Measurements from ENCODE around the gene CEMIP.

The CEMIP gene

DNA sequence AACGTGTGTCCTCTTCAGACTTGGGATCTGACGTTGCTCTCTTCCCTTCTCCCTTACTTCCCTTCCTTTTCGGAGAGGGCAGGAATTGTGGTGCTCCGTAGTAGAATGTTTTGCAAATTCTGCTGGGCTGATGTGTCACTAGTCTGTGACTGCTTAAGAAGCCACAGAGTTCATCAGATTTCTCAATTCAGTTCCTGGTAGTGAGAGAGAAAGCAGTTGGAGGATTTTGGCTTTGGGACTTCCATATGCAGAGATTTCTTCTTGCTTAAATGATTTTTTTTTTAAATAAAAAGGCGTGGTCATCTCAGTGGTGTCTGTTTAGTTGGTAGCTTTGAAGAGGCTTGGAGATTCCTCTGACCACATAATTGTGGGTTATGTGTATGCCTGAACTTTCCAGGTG, 10.1 kb downstream of the CEMIP start:
- DNase-seq: no peak

DNA sequence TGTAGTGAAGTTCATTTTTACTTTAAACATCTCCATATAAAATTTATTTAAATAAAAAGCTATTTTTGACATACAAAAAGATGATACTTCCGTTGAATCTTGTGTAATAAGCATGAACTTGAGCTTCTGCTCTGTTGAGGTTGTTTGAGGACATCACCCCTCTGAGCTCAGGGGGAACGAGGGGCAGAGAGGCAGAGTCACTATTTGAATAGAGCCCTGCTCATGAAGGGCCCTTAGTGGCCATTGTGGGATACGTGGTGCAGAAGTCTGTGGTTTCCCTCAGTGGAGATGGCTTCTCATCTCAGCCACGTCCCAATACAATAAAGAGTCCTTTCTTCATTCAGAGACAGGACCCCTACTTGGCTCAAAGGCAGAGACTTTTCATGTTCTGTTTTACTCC, 10.6 kb downstream of the CEMIP start:
- DNase-seq: no peak

DNA sequence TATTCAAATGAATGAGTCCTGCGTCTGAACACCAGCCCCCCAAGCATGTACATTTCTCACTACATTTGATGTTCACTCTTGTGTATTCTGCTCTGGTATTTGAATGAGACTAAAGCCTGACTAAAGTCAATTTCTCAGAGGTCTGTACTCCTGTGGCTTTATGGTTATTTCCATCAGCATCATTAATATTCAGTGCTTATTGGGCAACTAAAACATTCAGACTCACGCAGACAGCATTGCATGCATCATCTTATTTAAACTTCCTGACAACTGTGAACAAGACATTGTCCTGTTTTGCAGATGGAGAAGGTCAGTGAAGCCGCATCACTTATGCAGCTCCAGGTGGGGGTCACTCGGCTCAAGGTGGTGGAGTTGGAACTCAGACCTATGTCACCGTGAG, 11.1 kb downstream of the CEMIP start:
- no peak for DNase-seq

DNA sequence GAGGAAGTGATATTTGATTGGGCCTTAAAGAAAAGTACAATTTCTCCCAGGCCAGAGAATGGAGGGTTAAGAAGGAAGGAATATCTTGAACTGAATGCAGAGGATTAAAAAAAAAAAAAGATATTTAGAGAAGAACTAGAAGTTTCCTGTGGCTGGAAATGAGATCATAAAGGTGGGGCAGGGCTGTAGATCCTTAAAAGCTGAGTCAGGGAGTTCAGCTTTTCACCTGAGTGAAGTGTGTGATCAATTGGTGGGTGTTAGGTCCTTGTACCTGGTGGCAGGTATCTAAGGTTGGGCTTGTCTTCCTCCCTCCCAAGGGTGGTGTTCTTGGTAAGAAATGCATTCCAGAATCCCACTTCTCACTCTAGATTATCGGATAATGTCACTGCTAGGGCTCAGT, 11.8 kb downstream of the CEMIP start:
- no peak for DNase-seq

DNA sequence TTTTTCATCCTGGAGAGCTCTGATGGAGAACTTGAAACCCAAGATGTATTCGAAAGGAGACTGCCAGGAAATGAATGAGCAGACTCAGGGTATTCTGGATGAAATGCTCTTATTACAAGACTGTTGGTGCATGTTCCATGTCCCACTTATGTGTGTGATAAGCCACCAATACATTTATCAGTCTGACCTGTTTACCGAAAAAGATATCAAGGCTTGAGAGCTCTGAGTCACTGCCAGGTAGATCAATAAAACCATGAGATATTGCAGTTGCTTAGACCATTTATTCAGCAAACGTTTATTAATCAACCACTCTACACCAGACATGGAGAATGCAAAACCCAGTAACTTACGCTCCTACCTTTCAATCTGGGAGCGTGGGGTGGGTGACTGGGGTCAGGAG, 17.2 kb downstream of the CEMIP start:
- no peak for DNase-seq

DNA sequence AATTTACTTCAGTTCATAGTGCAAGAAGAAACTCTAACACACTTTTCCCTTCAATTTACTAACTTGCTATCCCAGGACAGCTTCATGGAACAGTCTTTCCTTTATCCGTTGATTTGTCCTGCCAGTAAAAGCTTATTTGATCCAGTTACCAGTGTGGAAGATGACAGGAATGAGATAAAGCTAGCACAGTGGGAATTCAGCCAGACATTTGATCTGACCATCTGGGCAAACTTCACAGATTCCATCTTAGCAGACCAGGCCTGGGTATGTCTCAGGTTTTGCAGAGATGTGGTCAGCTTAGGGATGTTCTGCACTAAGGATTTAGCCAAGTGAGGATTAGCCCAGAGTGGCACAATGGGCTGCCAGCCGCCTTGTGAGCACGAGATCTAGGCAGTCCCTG, 19.7 kb downstream of the CEMIP start:
- no peak for DNase-seq

DNA sequence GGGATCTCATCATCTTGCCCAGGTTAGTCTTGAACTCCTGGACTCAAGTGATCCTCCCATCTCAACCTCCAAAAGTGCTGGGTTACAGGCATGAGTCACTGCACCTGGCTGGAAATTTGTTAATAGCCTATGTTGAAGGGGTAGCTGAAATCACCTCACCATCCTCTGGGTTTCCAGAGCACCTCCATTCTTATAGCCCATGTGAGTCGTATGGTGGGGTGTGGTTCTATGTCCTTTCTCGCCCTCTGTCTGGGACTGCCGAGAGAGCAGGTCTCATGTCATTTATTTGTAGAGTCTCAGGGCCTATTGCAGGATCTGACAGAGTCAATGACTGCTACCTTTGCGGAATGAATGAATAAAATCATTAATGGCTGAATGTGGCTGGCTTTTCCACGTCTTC, 20.9 kb downstream of the CEMIP start:
- no peak for DNase-seq

DNA sequence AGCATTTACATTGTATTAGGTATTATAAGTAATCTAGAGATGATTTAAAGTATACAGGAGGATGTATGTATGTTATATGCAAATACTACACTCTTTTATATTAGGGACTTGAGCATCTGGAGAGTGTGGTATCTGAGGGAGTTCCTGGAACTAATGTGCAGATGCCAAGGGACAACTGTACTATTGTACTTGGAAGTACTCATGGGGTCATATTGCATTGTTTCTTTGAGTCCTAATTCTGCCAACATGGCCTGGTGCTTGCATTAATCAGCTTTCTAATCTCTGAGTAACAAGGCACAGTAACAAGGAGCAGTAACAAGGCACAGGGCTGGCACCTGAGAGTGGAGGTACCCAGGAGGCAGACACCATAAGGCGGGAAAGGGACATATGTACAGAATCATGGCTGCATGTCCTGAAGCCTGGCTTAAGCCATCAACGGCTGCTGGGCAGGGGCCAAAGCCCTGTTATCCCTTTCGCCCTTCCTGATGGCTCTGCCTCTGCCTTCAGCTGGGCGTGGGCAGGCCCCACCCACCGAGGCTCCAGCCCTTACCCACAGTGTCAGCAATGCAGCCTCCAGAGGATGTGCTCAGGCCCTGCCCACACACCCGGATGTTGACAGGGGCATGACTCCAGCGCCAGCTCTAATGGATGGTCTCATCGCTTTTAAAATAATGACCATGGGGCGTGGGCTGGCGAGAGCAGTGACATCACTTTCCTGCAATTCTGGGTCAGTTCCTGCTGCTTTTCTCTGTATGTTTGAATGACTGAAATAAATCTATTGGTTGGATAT, 22.9 kb downstream of the CEMIP start:
- no peak for DNase-seq

DNA sequence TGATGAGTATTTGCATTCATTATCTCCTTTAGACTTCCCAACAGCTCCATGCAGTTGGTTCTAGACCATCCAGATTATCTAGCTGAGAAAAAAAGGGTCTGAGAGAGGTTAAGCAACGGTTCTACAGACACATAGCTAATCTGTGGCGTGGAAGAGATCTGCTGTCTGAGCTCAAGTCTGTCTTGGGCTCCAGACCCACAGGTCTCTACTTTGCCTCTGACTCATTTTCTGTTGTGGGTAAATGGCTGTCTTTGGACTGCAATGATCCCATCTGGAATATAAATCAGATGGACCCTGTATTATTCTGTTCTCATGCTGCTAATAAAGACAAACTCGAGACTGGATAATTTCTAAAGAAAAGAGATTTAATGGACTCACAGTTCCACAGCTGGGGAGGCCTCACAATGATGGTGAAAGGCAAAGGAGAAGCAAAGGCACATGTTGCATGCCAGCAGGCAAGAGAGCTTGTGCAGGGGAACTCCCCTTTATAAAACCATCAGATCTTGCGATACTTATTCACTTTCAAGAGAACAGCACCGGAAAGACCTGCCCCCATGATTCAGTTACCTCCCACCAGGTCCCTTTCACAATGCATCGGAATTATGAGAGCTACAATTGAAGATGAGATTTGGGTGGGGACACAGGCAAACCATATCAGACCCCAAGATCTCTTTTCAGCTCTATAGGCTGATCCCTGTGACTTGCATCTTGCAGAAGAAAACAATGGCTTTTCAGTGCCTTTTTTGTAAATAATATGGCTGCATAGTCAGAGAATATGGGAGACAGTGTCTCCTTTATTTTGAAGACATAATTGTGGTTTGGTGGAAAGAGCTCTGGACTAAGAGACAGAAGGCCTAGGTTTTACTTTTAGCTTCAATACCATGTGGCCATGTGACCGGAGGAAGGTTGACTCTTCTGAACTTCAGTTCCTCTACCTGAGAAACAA, 24.7 kb downstream of the CEMIP start:
- DNase-seq: no peak

DNA sequence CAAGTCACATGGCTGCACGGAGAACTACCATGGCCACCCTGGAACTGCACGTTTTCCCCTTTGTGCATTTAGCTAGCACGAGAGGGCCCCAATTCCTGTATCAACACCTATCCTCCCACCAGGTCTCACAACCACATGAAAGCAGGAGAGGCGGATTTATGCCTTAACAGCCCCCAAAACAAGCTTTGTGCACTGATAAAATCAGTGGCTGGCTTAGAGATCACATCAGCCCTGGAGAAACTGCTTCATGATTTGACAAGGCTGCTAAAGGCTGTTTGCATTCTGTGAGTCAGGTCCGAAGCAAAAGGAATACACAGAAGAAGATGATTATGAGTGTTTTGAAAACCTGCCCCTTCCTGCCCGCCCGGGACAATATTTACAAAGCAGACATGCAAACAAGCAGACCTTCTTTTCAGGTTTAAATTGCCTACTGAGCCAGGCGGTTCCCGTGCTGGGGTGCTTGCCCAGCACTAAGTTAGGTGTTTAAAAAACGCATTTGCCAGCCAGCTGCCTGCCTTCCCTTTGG, 25.9 kb downstream of the CEMIP start:
- peak; percentile 58 for DNase-seq

DNA sequence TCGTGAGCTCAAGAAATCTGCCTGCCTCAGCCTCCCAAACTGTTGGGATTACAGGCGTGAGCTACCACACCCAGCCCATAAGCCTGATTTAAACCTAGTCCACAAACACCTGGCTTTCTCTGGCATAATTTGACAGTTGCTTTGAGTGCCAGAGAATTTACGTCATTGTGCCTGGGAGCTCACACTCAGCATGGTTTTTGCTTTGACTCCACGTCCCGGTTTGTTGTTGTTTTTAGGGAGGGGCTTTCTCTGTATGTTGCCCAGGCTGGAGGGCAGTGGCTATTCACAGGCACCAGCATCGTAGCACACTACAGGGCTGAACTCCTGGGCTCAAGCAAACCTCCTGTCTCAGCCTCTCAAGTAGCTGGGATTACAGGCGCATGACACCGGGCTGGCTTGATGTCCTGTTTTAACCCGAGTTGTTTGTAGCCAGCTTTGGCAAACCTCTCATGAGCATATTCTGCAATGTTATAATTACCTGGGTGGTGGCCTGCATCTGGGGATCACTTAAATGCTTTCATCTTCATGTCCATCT, 32.7 kb downstream of the CEMIP start:
- peak; percentile 10 for DNase-seq

DNA sequence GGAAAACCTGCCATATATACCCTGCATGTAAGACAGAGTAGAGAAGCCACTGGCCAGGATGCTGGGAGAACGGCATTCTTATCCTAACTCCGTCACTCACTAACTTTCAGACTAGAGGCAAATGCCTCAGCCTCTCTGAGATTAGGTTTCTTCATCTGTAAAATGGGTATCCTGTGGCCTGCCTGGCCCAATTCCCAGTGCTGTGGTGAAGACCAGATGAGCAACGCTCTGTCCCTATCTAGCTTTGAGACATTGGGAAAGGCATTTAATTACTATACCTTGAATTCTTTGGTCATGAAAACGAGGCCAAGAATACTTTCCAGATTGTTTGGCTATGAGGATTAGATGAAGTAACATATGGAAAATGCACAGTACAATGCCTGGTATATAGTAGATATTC, 35.9 kb downstream of the CEMIP start:
- DNase-seq: no peak

DNA sequence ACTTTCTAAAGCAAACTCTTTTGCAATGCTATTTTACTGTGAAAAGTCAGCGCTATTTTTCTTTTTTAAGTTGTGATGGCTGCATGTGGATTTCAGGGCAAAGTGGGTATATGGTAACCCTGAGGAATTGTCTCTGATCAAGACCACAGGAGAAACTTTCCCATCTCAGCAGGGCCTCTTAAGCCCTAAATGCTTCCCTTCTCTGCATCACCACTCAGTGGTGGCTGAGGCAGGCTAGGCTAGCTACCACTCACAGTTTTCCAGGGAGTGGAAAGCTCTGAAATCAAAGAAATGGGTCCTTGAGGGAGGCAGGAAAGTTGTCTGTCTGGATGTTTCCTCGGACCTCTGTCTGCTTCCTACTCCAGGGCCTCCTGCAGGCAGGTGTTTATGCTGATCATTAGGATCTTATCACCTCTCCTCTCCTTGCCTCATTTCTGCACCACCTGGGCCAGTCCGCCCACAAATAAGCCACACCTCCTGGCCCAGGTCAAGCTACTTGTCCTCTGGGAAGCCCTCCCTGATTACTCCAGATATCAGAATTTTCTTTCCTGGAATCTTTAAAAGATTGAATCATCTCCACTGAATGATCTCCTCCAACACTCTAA, 37.0 kb downstream of the CEMIP start:
- no peak for DNase-seq

DNA sequence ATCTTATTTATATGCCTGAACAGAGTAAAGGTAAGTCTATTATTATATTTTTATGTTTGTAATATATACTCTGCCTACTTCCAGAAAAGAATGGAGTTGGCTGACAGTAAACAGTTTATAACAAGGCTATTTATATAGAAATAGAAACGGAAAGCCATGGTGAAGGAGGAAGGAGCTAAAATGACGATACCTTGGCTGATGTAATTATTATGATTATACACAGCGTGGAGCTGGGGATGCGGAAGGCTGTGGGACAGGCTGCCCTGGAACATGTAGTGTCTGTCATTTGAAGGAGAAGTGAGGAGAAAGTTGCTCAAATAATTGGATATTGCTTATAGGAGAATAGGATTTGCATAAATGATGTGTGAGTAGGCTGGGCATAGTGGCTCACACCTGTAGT, 37.8 kb downstream of the CEMIP start:
- DNase-seq: no peak

DNA sequence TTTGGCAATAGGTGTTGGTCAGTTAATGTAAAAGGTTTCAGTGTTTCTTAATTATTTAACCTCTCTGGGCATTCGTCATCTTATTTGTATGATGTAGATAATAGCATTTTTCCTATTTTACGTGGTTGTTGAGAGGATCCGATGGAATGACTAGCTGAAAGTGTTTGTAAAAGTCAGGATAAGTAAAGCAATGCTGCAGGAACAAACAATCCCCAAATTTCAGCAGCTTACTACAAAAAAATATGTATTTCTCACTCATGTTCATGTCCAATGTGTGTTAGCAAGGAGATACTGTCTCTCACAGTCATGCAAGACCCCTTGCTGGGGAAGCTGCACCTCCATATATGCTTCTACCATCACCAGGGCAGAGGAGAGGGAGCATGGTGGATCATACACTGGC, 38.7 kb downstream of the CEMIP start:
- DNase-seq: no peak

DNA sequence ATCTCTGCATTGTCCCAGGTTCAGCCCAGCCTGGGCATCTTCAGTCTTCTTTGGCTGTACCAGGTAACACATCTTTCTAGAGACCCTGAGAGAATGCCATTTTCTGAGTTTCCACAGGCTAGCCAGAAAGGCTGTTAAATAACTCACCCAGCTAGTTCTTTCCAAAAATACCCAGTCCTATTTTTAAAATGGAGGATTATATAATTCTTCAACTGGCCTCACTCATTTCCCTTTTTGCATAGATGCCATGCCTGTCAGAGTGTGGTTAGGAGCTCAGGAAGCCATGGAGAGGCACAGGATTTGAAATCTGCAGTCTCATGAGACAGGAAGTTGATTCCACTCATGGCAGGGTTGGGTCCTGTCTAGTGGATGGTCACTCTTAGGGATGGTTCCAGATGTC, 39.8 kb downstream of the CEMIP start:
- DNase-seq: no peak

DNA sequence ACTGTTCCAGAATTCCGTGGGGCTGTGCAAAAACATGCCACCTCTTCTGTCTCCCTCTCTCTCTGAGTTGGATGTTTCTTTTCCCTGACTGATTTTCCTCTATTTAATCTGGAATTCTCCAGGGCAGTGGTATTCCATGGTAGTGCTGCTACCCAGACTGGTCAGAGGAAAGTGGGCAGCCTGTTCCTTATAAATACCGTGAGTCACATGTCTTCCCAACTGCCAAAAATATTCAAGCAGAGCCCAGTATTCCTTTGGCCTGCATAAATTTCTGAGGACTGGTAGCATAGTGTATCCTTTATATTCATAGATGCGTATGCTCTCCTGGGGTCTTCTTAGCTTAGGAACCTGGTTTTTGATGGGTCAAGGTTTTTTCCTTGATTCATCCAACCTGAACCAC, 40.9 kb downstream of the CEMIP start:
- DNase-seq: no peak

DNA sequence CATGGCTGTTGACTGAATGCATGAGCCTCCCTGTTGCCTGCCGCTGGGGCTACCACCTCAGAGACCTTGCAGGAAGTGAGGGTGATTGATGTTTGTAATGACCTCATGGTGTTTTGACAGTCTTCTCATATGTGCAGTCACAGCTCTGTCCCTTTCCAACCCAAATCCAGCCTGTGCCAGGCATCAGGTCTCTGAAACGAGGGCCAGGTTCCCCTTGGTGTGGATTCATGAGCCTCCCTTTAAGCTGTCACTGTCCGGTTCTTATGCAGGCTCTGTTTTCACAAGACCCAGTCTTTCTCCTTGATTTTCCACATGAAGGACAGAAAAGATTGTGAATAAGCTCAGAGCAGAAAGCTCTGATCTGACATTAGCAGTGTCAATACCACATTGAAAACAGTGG, 43.1 kb downstream of the CEMIP start:
- DNase-seq: peak; percentile 42

DNA sequence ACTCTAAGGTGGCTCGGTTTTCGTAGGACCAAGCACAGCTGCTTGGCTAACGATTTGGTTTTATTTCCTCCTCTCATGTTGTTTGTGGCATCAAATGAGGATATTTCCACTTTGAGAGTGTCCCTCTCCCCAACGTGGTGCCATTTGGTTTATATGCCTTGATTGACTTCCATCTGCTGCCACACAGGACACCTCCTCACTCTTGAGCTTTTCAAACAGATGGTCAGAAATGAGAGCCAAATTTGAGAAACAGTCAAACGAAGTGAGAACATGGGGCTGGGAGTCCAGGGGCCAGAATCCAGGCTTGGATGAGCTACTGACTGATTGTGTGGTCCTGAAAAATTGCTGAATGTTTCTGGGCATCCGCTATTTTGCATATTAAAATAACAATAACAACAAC, 43.5 kb downstream of the CEMIP start:
- DNase-seq: no peak

DNA sequence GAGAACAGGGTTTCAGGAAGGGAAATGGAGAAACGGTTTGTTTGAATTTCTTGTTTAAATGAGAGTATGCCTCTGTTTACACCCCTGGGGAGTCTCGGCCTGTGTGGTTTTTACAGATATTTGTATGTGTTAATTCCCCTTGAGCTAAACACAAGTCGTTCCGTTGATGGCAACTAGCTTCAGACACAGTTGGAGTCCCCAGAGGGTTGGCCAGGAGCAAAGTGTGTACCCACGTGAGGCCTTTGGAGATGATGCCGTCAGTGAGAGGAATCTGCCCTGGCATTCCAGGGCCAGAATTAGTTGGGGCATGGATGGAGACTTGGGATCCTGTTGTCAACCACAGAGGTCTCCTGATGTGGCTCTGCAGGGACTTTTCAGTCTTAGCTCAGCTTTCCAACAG, 44.0 kb downstream of the CEMIP start:
- DNase-seq: no peak

DNA sequence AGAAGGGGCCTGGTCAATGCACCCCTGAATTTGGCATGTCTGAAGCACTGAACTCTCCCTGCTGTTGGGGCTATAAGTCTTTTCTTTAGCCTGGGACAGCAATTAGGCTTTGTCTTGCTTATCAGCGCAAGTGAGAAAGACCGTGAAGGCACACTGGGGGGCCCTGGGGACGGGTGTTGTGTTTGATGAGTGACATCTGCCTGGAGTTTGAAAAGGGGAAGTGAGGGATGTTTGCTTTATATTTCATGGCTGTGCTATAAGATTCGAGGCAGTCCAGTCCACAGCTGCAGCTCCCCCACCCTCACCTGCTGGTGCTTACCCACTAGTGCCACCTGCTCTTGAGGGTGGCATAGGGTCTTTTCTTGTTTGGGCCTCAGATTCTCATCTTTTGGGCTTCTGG, 44.8 kb downstream of the CEMIP start:
- no peak for DNase-seq

DNA sequence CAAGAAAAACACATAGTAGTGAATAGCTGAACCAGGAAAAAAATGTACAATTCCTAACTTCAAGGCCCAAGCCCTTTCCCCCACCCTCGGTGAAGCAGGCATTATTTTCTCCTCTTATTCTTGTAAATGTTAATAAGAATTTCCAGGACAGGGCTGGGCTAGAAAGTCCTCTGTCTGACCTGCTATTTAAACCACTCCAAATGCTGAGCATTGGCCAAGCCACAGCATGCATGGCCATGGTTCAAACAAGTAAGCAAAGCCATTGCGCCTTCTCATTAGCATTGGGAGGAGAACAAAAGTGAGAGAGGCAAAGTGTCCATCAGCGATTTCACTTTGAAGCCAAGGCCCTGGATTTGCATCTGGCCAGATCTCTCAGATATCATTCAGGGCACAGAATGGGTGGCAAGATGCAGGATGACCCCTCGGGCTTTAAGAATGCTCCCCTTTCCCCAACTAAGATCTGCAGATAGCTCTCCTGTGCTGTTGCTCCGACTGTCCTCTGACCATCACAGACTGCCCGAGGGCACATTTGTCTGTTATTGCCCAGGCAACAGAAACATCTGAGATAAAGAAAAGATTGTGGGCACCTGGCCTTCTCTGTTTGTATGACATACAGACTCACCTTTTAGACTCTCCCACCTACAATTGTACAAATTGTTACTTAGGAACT, 46.3 kb downstream of the CEMIP start:
- DNase-seq: no peak

DNA sequence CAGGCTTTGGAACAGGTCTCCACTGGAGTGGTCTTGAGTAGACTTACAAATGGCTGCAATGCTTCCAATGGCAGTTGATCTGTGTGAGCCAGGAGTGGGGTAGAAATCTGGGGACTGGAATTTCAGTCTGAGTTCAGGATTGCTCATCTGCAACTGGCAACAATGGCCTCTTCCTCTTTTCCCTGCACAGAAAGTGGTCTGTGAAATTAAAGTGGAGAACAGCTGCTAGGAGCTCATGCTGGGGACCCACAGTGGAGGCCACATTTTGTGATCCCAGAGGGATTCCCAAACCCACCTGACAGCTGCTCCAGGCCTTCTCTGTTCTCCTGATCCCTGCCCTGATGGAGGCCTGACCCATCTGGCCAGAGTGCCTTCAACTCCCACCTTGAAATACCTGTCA, 49.6 kb downstream of the CEMIP start:
- DNase-seq: no peak
